Measurements from ENCODE around the gene LCE1D.

The LCE1D gene, protein sequence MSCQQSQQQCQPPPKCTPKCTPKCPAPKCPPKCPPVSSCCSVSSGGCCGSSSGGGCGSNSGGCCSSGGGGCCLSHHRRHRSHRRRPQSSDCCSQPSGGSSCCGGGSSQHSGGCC

GRCh38 chr1:152796421-152796820, at the start of gene LCE1D:
TSS of gene LCE1D (plus strand) at chr1:152796721. CDS start at chr1:152797795, 1,074 bp downstream.
- TF ChIP-seq, protein P1, sequence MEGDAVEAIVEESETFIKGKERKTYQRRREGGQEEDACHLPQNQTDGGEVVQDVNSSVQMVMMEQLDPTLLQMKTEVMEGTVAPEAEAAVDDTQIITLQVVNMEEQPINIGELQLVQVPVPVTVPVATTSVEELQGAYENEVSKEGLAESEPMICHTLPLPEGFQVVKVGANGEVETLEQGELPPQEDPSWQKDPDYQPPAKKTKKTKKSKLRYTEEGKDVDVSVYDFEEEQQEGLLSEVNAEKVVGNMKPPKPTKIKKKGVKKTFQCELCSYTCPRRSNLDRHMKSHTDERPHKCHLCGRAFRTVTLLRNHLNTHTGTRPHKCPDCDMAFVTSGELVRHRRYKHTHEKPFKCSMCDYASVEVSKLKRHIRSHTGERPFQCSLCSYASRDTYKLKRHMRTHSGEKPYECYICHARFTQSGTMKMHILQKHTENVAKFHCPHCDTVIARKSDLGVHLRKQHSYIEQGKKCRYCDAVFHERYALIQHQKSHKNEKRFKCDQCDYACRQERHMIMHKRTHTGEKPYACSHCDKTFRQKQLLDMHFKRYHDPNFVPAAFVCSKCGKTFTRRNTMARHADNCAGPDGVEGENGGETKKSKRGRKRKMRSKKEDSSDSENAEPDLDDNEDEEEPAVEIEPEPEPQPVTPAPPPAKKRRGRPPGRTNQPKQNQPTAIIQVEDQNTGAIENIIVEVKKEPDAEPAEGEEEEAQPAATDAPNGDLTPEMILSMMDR (IDR thresholded peaks at IDR 0.05; ENCODE audit: unreplicated experiment in 3 of 3): no peak
- Mint-ChIP-seq H3K4me1 (no peaks in the 10 kb centered on the region), H3K4me3 (no peak within 1 kb of the TSS), H3K9me3 (peaks cover 18% of the 10 kb centered on the region), H3K36me3 (ENCODE audit: low read depth) (no peaks in the 10 kb centered on the region), H3K27ac (no peak within 1 kb of the TSS), H3K27me3 (ENCODE audit: low read depth) (no peaks in the 10 kb centered on the region)

- TF ChIP-seq, protein P1 (IDR thresholded peaks at IDR 0.05; ENCODE audit: unreplicated experiment in 3 of 3): no peak
- Mint-ChIP-seq H3K27ac (no peak overlapping the region), H3K36me3 (ENCODE audit: low read depth) (no peaks in the 10 kb centered on the region), H3K27me3 (ENCODE audit: low read depth) (no peaks in the 10 kb centered on the region), H3K4me1 (no peaks in the 10 kb centered on the region), H3K9me3 (peaks cover 42% of the 10 kb centered on the region), H3K4me3 (no peak overlapping the region)
These were observed 48.7 kb upstream of the LCE1D start for GRCh38 chr1:152747831-152748230.

GRCh38 chr1:152752225-152752624, 44.3 kb upstream of the LCE1D start:
- H3K9me3 Mint-ChIP-seq: peaks cover 38% of the 10 kb centered on the region
- H3K36me3 Mint-ChIP-seq (ENCODE audit: low read depth): no peaks in the 10 kb centered on the region
- no peaks in the 10 kb centered on the region for H3K27me3 Mint-ChIP-seq (ENCODE audit: low read depth)
- H3K4me1 Mint-ChIP-seq: no peaks in the 10 kb centered on the region
- TF ChIP-seq, protein P1 (IDR thresholded peaks at IDR 0.05; ENCODE audit: unreplicated experiment in 3 of 3): no peak
- H3K27ac Mint-ChIP-seq: no peak overlapping the region
- H3K4me3 Mint-ChIP-seq: no peak overlapping the region

- H3K27me3 Mint-ChIP-seq (ENCODE audit: low read depth): no peaks in the 10 kb centered on the region
- no peak overlapping the region for H3K4me3 Mint-ChIP-seq
- TF ChIP-seq, protein P1 (IDR thresholded peaks at IDR 0.05; ENCODE audit: unreplicated experiment in 3 of 3): no peak
These were observed 42.9 kb upstream of the LCE1D start for GRCh38 chr1:152753586-152753985.

GRCh38 chr1:152756872-152757271, 39.6 kb upstream of the LCE1D start:
- Mint-ChIP-seq H3K9me3 (peaks cover 55% of the 10 kb centered on the region), H3K36me3 (ENCODE audit: low read depth) (peaks cover 9% of the 10 kb centered on the region), H3K4me3 (no peak overlapping the region), H3K27ac (no peak overlapping the region), H3K27me3 (ENCODE audit: low read depth) (no peaks in the 10 kb centered on the region), H3K4me1 (no peaks in the 10 kb centered on the region)
- TF ChIP-seq, protein P1 (IDR thresholded peaks at IDR 0.05; ENCODE audit: unreplicated experiment in 3 of 3): no peak

More at GRCh38 chr1:152753586-152753985, 42.9 kb upstream of the LCE1D start:
- Mint-ChIP-seq H3K4me1 (no peaks in the 10 kb centered on the region), H3K27ac (no peak overlapping the region), H3K36me3 (ENCODE audit: low read depth) (no peaks in the 10 kb centered on the region), H3K9me3 (peaks cover 40% of the 10 kb centered on the region)

DNA sequence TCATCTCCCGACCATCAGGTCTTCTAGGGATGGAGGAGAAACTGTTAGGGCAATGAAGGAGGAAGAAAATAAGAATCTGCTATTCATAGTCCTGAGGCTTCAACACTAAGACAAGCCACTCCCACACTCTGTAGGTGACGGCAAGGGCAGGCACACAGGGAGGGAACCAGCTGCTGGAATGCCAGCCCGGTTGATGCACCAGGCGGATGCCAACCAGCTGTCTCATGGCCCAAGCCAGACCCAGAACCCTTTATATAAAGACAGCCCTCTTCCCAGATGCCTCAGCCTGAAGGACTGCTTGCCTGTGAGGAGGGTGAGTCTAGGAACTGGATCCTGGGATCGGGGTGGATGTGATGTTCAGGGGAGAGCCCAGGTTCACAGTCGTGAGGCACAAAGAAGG, 38.8 kb upstream of the LCE1D start, which contains the start of gene KPRP:
TSS of gene KPRP (plus strand) at position 279 of the 400 bp plus-strand sequence. CDS start 1,564 bp downstream, outside the sequence.
- Mint-ChIP-seq H3K36me3 (ENCODE audit: low read depth) (peaks cover 9% of the 10 kb centered on the region), H3K4me3 (no peak within 1 kb of the TSS), H3K27me3 (ENCODE audit: low read depth) (no peaks in the 10 kb centered on the region), H3K4me1 (no peaks in the 10 kb centered on the region), H3K9me3 (peaks cover 58% of the 10 kb centered on the region), H3K27ac (no peak within 1 kb of the TSS)
- TF ChIP-seq, protein P1 (IDR thresholded peaks at IDR 0.05; ENCODE audit: unreplicated experiment in 3 of 3): no peak

Measured in nephron (organoid).